GM10248 (cell line): ENCODE measurements around the gene CKAP5.

Experiments
- CTCF ChIA-PET: fragments of 300-600 bp; sonication (Branson Sonifier 250); formaldehyde crosslinking; extraction: SDS; loops from one replicate; lab custom pipeline; 2021; ENCODE audit warnings: antibody characterized with exemption; lab: Yijun Ruan, JAX
- POLR2A ChIA-PET: fragments of 350-650 bp; sonication (Branson Sonifier 250); formaldehyde crosslinking; extraction: SDS; loops from one replicate; lab custom pipeline; 2020; ENCODE audit warnings: antibody characterized with exemption; lab: Yijun Ruan, JAX
- DNase-seq: peaks from one replicate; pipeline ENCODE4 v3.0.0; 2012; ENCODE audit errors: extremely low spot score
- CTCF ChIP-seq: IDR thresholded peaks from 2 replicates; pipeline ENCODE4 v1.5.1; 2012; ENCODE audit warnings: mild to moderate bottlenecking, low read depth; ENCODE audit errors: extremely low read depth, missing control alignments, control extremely low read depth

The CKAP5 gene

GRCh38 chr11:46697303-46697702, 148.8 kb downstream of the CKAP5 start:
- CTCF ChIA-PET: interaction anchor here (1.2 kb wide), 1 partner anchor 73 kb away, joined by 4 read pairs; no protein-coding TSS in a partner anchor
- POLR2A ChIA-PET: no interaction called here
- TF ChIP-seq CTCF: no peak
- no peak for DNase-seq

GRCh38 chr11:46696212-46696558, 149.9 kb downstream of the CKAP5 start:
- no peak for DNase-seq
- CTCF ChIA-PET: interaction anchor here (1.3 kb wide), 2 partner anchors 9 to 21 kb away, joined by 3 to 4 read pairs; no protein-coding TSS in a partner anchor
- POLR2A ChIA-PET: no interaction called here
- TF ChIP-seq CTCF: no peak

- CTCF ChIA-PET: interaction anchor here (1.3 kb wide), 2 partner anchors 8 to 21 kb away, joined by 3 to 4 read pairs; no protein-coding TSS in a partner anchor
Observed at GRCh38 chr11:46695345-46696211, 150.5 kb downstream of the CKAP5 start.

GRCh38 chr11:46694607-46695006, 151.5 kb downstream of the CKAP5 start:
- CTCF ChIA-PET: no interaction called here
- TF ChIP-seq CTCF: no peak
- DNase-seq: no peak
- POLR2A ChIA-PET: no interaction called here

More at GRCh38 chr11:46695345-46696211, 150.5 kb downstream of the CKAP5 start:
- POLR2A ChIA-PET: no interaction called here
- no peak for DNase-seq
- TF ChIP-seq CTCF: no peak

GRCh38 chr11:46694072-46694471, 152.0 kb downstream of the CKAP5 start:
- ChIA-PET CTCF (no interaction called here), POLR2A (no interaction called here)
- DNase-seq: no peak
- TF ChIP-seq CTCF: no peak

GRCh38 chr11:46693597-46694012, 152.5 kb downstream of the CKAP5 start:
- TF ChIP-seq CTCF: no peak
- DNase-seq: no peak
- POLR2A ChIA-PET: interaction anchor here (0.7 kb wide), 1 partner anchor 869 kb away, joined by 4 read pairs; no protein-coding TSS in a partner anchor
- CTCF ChIA-PET: no interaction called here
